ENCODE data around the gene DLL4. TPM values are rescaled to one million over a fixed set of nuclear protein-coding genes. Genes with fewer than 3 reads are reported as not detected.

The DLL4 gene
- total and polyA plus RNA-seq, 9 donors, result 2.6 to 15.7 (median 7.9) TPM

GRCh38 chr15:40902605-40903561 lies 26.3 kb upstream of the DLL4 start:
- TF ChIP-seq, protein P1, sequence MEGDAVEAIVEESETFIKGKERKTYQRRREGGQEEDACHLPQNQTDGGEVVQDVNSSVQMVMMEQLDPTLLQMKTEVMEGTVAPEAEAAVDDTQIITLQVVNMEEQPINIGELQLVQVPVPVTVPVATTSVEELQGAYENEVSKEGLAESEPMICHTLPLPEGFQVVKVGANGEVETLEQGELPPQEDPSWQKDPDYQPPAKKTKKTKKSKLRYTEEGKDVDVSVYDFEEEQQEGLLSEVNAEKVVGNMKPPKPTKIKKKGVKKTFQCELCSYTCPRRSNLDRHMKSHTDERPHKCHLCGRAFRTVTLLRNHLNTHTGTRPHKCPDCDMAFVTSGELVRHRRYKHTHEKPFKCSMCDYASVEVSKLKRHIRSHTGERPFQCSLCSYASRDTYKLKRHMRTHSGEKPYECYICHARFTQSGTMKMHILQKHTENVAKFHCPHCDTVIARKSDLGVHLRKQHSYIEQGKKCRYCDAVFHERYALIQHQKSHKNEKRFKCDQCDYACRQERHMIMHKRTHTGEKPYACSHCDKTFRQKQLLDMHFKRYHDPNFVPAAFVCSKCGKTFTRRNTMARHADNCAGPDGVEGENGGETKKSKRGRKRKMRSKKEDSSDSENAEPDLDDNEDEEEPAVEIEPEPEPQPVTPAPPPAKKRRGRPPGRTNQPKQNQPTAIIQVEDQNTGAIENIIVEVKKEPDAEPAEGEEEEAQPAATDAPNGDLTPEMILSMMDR (IDR thresholded peaks at IDR 0.05), result no peak
- no peak for TF ChIP-seq EP300 (IDR thresholded peaks at IDR 0.05)
- Histone ChIP-seq H3K9me3 (no peaks in the 10 kb centered on the region), H3K36me3 (no peaks in the 10 kb centered on the region), H3K4me1 (ENCODE audit: insufficient read depth) (peaks cover 3% of the 10 kb centered on the region), H3K27me3 (no peaks in the 10 kb centered on the region), H3K27ac (no peak overlapping the region), H3K4me3 (no peak overlapping the region)
- no peak for DNase-seq
- WGBS, 3 donors, result 75 to 81% (median 81%) methylated on average over 31 to 33 of the region's 33 CpGs
- intact Hi-C loops (cut with DNase I), result loop anchor here in 3 of 4 donors (2.0 to 10.0 kb wide), 6 partner anchors 112 to 429 kb away; partner anchors contain the start of genes INO80 (in 1 of the 3), NUSAP1 (in 1 of the 3) and OIP5 (in 1 of the 3)

DNA sequence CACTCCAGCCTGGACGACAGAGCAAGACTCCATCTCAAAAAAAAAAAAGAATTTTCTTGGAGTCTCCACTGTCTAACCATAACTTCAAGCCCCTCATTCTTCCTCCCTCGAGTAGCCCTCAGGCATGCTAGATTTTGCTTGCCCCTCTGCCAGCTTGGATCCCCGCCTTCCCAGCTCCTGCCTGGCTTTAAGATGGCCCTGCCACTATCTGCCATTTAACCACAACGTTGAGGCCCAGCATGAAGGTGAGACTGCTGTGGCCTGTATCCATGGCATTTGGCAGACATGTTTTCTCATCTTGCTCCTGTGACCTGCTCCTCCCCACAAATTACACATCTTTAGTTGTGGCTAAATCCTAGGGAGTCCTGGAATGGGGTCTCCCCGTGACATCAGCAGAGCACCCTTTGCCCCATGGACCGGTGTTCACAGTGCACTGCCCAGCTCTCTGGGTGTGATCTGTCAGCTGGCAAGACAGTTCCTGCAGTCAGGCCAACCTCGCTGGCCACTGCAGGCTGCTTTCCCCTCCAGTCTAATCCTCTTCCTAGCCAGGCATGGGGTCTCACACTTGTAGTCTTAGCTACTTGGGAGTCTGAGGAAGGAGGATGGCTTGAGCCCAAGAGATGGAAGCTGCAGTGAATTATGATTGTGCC lies 24.5 kb upstream of the DLL4 start:
- no peak overlapping the region for H3K4me3 ChIP-seq
- no peak for DNase-seq
- H3K4me1 ChIP-seq (ENCODE audit: insufficient read depth), result peaks cover 3% of the 10 kb centered on the region
- no peaks in the 10 kb centered on the region for H3K9me3 ChIP-seq
- TF ChIP-seq EP300 (IDR thresholded peaks at IDR 0.05) (no peak), POLR2A (IDR thresholded peaks at IDR 0.05) (no peak)
- TF ChIP-seq, protein P1 (IDR thresholded peaks at IDR 0.05), result no peak
- intact Hi-C loops (cut with DNase I), result loop anchor here (5.0 to 10.0 kb wide), 6 partner anchors 110 to 428 kb away; partner anchors contain the start of genes INO80 (in 1 of the 4), NUSAP1 (in 1 of the 4) and OIP5 (in 1 of the 4)
- 72 to 84% (median 78%) methylated on average over 7 of the region's 7 CpGs for WGBS, 3 donors
- H3K27ac ChIP-seq, result no peak overlapping the region
- no peaks in the 10 kb centered on the region for H3K36me3 ChIP-seq
- no peaks in the 10 kb centered on the region for H3K27me3 ChIP-seq

DNA sequence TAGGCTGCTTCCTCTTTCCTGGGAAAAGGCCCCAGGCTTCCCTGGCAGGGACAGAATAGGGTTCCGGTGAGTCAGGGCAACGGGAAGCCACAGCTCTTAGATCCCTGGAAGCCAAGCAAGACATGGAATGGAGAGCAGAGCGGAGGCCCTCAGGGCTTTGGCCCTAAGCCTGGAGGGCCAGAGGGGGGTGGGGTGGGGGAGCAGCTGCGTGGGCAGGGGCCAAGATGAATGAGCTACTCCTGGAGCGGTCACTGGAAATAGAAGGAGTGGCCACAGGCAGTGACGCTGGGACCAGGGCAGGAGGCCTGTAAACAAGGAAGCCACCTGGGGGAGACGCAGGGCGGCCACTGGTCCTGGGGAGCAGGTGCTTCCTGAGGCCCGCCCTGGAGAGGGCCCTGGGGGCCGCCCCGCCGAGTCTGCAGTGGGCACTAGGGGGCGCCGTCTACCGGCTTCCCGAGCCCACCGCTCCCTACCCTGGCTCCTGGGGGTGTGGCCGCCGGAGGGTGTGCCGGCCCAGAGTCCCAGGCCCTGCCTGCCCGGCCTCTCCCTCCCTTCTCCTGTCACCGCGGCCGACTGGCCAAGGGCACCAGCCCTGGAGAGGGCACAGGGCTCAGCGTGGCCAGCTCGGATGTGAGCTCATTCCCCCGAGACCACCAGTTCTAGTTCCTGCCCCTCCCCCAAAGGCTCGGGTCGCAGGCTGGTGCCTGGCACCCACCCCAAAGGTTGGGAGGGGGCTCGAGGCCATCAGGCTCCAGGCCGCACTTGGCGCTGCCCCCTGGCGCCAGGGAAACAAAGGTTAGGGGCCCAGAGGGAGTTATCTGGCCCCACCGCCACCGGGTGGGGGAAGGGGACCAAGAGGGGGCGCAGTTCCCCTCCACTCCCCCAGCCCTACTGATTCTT lies 22.8 kb upstream of the DLL4 start:
- intact Hi-C loops (cut with DNase I), result loop anchor here in 3 of 4 donors (5.0 to 10.0 kb wide), 4 partner anchors 108 to 276 kb away; partner anchors contain the start of gene INO80 (in 1 of the 3)
- H3K4me1 ChIP-seq (ENCODE audit: insufficient read depth), result peaks cover 3% of the 10 kb centered on the region
- H3K27me3 ChIP-seq, result no peaks in the 10 kb centered on the region
- TF ChIP-seq, protein P1 (IDR thresholded peaks at IDR 0.05), result peak; percentile 79 to 93 (median 90)
- TF ChIP-seq EP300 (IDR thresholded peaks at IDR 0.05) (no peak), POLR2A (IDR thresholded peaks at IDR 0.05) (no peak)
- H3K36me3 ChIP-seq, result no peaks in the 10 kb centered on the region
- peak overlapping the region; percentile 38 for H3K4me3 ChIP-seq
- peak; percentile 82 to 90 (median 87) for DNase-seq
- H3K27ac ChIP-seq, result peak overlapping the region; percentile 46 to 47
- WGBS, 3 donors, result 1% methylated on average over 24 to 36 of the region's 36 CpGs
- no peaks in the 10 kb centered on the region for H3K9me3 ChIP-seq

Measured in ovary (tissue), 9 donors.